SK-N-SH treated with all-trans-retinoic acid at 6 μM for 48 hours (cell line): ENCODE measurements around the gene AGBL3.

Source experiments
- ESRRG ChIP-seq: fragments of 250-450 bp; sonication (Bioruptor Pico); IDR thresholded peaks from 2 replicates; pipeline ENCODE4 v1.6.1; 2021; ENCODE audit warnings: mild to moderate bottlenecking
- GLIS3 ChIP-seq: fragments of 250-450 bp; sonication (Bioruptor Pico); IDR thresholded peaks from 2 replicates; pipeline ENCODE4 v1.5.0; 2020; ENCODE audit warnings: mild to moderate bottlenecking, moderate library complexity
- OSR1 ChIP-seq: fragments of 250-450 bp; sonication (Bioruptor Pico); IDR thresholded peaks from 2 replicates; pipeline ENCODE4 v1.8.0; 2022; ENCODE audit warnings: moderate library complexity, mild to moderate bottlenecking, inconsistent platforms
- PPARA ChIP-seq: fragments of 250-450 bp; sonication (Bioruptor Pico); IDR thresholded peaks from 2 replicates; pipeline ENCODE4 v1.5.0; 2020; ENCODE audit warnings: mild to moderate bottlenecking, borderline replicate concordance
- RARB ChIP-seq: fragments of 250-450 bp; sonication (Bioruptor Pico); IDR thresholded peaks from 2 replicates; pipeline ENCODE4 v1.8.0; 2021; ENCODE audit warnings: mild to moderate bottlenecking, moderate library complexity
- SNAI2 ChIP-seq: fragments of 250-450 bp; sonication (Bioruptor Pico); IDR thresholded peaks from 2 replicates; pipeline ENCODE4 v1.5.0; 2020; ENCODE audit warnings: mild to moderate bottlenecking, moderate library complexity
- TOX ChIP-seq: fragments of 250-450 bp; sonication (Bioruptor Pico); IDR thresholded peaks from 2 replicates; pipeline ENCODE4 v1.8.0; 2021; ENCODE audit warnings: mild to moderate bottlenecking, moderate library complexity, borderline replicate concordance
- ZC3H10 ChIP-seq: fragments of 250-450 bp; sonication (Bioruptor Pico); IDR thresholded peaks from 2 replicates; pipeline ENCODE4 v1.5.1; 2021; ENCODE audit warnings: mild to moderate bottlenecking, moderate library complexity
- ZNF70 ChIP-seq: fragments of 450-650 bp; formaldehyde crosslinking; IDR thresholded peaks from 2 replicates; pipeline ENCODE4 v1.5.0; 2020; ENCODE audit warnings: mild to moderate bottlenecking, moderate library complexity
- ZNF8 ChIP-seq: fragments of 450-650 bp; formaldehyde crosslinking; IDR thresholded peaks from 2 replicates; pipeline ENCODE4 v1.5.0; 2020; ENCODE audit warnings: mild to moderate bottlenecking, moderate library complexity
- TF ChIP-seq, protein P1 (sequence below): fragments of 250-450 bp; sonication (Bioruptor Pico); IDR thresholded peaks from 2 replicates; pipeline ENCODE4 v1.5.1; 2021; ENCODE audit warnings: mild to moderate bottlenecking, moderate library complexity
- TF ChIP-seq, protein P2 (sequence below): fragments of 250-450 bp; sonication (Bioruptor Pico); IDR thresholded peaks from 2 replicates; pipeline ENCODE4 v1.8.0; 2020; ENCODE audit warnings: mild to moderate bottlenecking, moderate library complexity, borderline replicate concordance
- TF ChIP-seq, protein P3 (sequence below): fragments of 250-450 bp; sonication (Bioruptor Pico); IDR thresholded peaks from 2 replicates; pipeline ENCODE4 v1.5.1; 2020; ENCODE audit warnings: low read depth, mild to moderate bottlenecking, moderate library complexity

GRCh38 chr7:135179321-135179925 lies 193.1 kb downstream of the AGBL3 start:
- TF ChIP-seq SNAI2 (CRISPR knock-in tag) = no peak
- TF ChIP-seq ZNF8 (CRISPR knock-in tag) = no peak
- no peak for TF ChIP-seq ZC3H10 (CRISPR knock-in tag)
- no peak for TF ChIP-seq GLIS3
- TF ChIP-seq, protein P1, sequence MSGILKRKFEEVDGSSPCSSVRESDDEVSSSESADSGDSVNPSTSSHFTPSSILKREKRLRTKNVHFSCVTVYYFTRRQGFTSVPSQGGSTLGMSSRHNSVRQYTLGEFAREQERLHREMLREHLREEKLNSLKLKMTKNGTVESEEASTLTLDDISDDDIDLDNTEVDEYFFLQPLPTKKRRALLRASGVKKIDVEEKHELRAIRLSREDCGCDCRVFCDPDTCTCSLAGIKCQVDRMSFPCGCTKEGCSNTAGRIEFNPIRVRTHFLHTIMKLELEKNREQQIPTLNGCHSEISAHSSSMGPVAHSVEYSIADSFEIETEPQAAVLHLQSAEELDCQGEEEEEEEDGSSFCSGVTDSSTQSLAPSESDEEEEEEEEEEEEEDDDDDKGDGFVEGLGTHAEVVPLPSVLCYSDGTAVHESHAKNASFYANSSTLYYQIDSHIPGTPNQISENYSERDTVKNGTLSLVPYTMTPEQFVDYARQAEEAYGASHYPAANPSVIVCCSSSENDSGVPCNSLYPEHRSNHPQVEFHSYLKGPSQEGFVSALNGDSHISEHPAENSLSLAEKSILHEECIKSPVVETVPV (CRISPR knock-in tag) = no peak
- TF ChIP-seq ZNF70 = no peak
- TF ChIP-seq, protein P2, sequence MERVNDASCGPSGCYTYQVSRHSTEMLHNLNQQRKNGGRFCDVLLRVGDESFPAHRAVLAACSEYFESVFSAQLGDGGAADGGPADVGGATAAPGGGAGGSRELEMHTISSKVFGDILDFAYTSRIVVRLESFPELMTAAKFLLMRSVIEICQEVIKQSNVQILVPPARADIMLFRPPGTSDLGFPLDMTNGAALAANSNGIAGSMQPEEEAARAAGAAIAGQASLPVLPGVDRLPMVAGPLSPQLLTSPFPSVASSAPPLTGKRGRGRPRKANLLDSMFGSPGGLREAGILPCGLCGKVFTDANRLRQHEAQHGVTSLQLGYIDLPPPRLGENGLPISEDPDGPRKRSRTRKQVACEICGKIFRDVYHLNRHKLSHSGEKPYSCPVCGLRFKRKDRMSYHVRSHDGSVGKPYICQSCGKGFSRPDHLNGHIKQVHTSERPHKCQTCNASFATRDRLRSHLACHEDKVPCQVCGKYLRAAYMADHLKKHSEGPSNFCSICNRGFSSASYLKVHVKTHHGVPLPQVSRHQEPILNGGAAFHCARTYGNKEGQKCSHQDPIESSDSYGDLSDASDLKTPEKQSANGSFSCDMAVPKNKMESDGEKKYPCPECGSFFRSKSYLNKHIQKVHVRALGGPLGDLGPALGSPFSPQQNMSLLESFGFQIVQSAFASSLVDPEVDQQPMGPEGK (CRISPR knock-in tag) = no peak
- TF ChIP-seq RARB = no peak
- TF ChIP-seq, protein P3, sequence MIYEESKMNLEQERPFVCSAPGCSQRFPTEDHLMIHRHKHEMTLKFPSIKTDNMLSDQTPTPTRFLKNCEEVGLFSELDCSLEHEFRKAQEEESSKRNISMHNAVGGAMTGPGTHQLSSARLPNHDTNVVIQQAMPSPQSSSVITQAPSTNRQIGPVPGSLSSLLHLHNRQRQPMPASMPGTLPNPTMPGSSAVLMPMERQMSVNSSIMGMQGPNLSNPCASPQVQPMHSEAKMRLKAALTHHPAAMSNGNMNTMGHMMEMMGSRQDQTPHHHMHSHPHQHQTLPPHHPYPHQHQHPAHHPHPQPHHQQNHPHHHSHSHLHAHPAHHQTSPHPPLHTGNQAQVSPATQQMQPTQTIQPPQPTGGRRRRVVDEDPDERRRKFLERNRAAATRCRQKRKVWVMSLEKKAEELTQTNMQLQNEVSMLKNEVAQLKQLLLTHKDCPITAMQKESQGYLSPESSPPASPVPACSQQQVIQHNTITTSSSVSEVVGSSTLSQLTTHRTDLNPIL = no peak
- TF ChIP-seq OSR1 (CRISPR knock-in tag) = no peak
- no peak for TF ChIP-seq TOX (CRISPR knock-in tag)
- no peak for TF ChIP-seq ESRRG (CRISPR knock-in tag)
- no peak for TF ChIP-seq PPARA
